ENCODE results near the gene FBLN7.
"Not testable (repeated sequence)": the region's sequence is repeated elsewhere in the genome, so short reads cannot be mapped to it uniquely, and the experiment has no call there.

Gene FBLN7

GRCh38 chr2:112201696-112202430 lies 63.7 kb downstream of the FBLN7 start:
- Histone ChIP-seq H3K27ac (ENCODE audit: low read depth, low read length) (no peak overlapping the region), H3K36me3 (ENCODE audit: control insufficient read depth, insufficient read depth, low read length) (no peaks in the 10 kb centered on the region), H3K27me3 (ENCODE audit: control insufficient read depth, insufficient read depth, low read length) (no peaks in the 10 kb centered on the region), H3K4me3 (ENCODE audit: low read length) (no peak overlapping the region), H3K9ac (ENCODE audit: low read length) (no peak overlapping the region), H3K4me1 (ENCODE audit: control insufficient read depth, insufficient read depth, low read length) (no peaks in the 10 kb centered on the region)

GRCh38 chr2:112204411-112204810 lies 66.2 kb downstream of the FBLN7 start:
- Histone ChIP-seq H3K27ac (ENCODE audit: low read depth, low read length) (no peak overlapping the region), H3K9ac (ENCODE audit: low read length) (no peak overlapping the region), H3K36me3 (ENCODE audit: control insufficient read depth, insufficient read depth, low read length) (no peaks in the 10 kb centered on the region), H3K27me3 (ENCODE audit: control insufficient read depth, insufficient read depth, low read length) (no peaks in the 10 kb centered on the region), H3K4me1 (ENCODE audit: control insufficient read depth, insufficient read depth, low read length) (no peaks in the 10 kb centered on the region), H3K4me3 (ENCODE audit: low read length) (no peak overlapping the region)

GRCh38 chr2:112207905-112208304 lies 69.7 kb downstream of the FBLN7 start:
- H3K4me1 ChIP-seq (ENCODE audit: control insufficient read depth, insufficient read depth, low read length); H3K36me3 ChIP-seq (ENCODE audit: control insufficient read depth, insufficient read depth, low read length); H3K4me3 ChIP-seq (ENCODE audit: low read length); H3K27ac ChIP-seq (ENCODE audit: low read depth, low read length); H3K9ac ChIP-seq (ENCODE audit: low read length); H3K27me3 ChIP-seq (ENCODE audit: control insufficient read depth, insufficient read depth, low read length): not testable (repeated sequence)

GRCh38 chr2:112216167-112216566 lies 78.0 kb downstream of the FBLN7 start:
- no peak overlapping the region for H3K9ac ChIP-seq (ENCODE audit: low read length)
- H3K4me3 ChIP-seq (ENCODE audit: low read length), result no peak overlapping the region
- H3K36me3 ChIP-seq (ENCODE audit: control insufficient read depth, insufficient read depth, low read length), result peaks cover 3% of the 10 kb centered on the region
- H3K27ac ChIP-seq (ENCODE audit: low read depth, low read length), result no peak overlapping the region
- H3K27me3 ChIP-seq (ENCODE audit: control insufficient read depth, insufficient read depth, low read length), result no peaks in the 10 kb centered on the region
- H3K4me1 ChIP-seq (ENCODE audit: control insufficient read depth, insufficient read depth, low read length), result no peaks in the 10 kb centered on the region

- H3K27ac ChIP-seq (ENCODE audit: low read depth, low read length), result no peak overlapping the region
- no peaks in the 10 kb centered on the region for H3K4me1 ChIP-seq (ENCODE audit: control insufficient read depth, insufficient read depth, low read length)
- peaks cover 3% of the 10 kb centered on the region for H3K36me3 ChIP-seq (ENCODE audit: control insufficient read depth, insufficient read depth, low read length)
- no peaks in the 10 kb centered on the region for H3K27me3 ChIP-seq (ENCODE audit: control insufficient read depth, insufficient read depth, low read length)
- H3K4me3 ChIP-seq (ENCODE audit: low read length), result no peak overlapping the region
- H3K9ac ChIP-seq (ENCODE audit: low read length), result no peak overlapping the region
Observed at GRCh38 chr2:112217854-112218253, 79.7 kb downstream of the FBLN7 start.

- H3K36me3 ChIP-seq (ENCODE audit: control insufficient read depth, insufficient read depth, low read length), result peaks cover 2% of the 10 kb centered on the region
Observed at GRCh38 chr2:112220186-112220585, 82.0 kb downstream of the FBLN7 start.

GRCh38 chr2:112220831-112221230 lies 82.6 kb downstream of the FBLN7 start:
- H3K4me1 ChIP-seq (ENCODE audit: control insufficient read depth, insufficient read depth, low read length), result no peaks in the 10 kb centered on the region
- H3K4me3 ChIP-seq (ENCODE audit: low read length), result no peak overlapping the region
- H3K27me3 ChIP-seq (ENCODE audit: control insufficient read depth, insufficient read depth, low read length), result no peaks in the 10 kb centered on the region
- no peak overlapping the region for H3K27ac ChIP-seq (ENCODE audit: low read depth, low read length)
- H3K9ac ChIP-seq (ENCODE audit: low read length), result no peak overlapping the region
- no peaks in the 10 kb centered on the region for H3K36me3 ChIP-seq (ENCODE audit: control insufficient read depth, insufficient read depth, low read length)

More at GRCh38 chr2:112220186-112220585, 82.0 kb downstream of the FBLN7 start:
- Histone ChIP-seq H3K4me1 (ENCODE audit: control insufficient read depth, insufficient read depth, low read length) (no peaks in the 10 kb centered on the region), H3K27me3 (ENCODE audit: control insufficient read depth, insufficient read depth, low read length) (no peaks in the 10 kb centered on the region), H3K27ac (ENCODE audit: low read depth, low read length) (no peak overlapping the region), H3K9ac (ENCODE audit: low read length) (no peak overlapping the region), H3K4me3 (ENCODE audit: low read length) (no peak overlapping the region)

- no peak overlapping the region for H3K27ac ChIP-seq (ENCODE audit: low read depth, low read length)
- no peak overlapping the region for H3K4me3 ChIP-seq (ENCODE audit: low read length)
- no peaks in the 10 kb centered on the region for H3K4me1 ChIP-seq (ENCODE audit: control insufficient read depth, insufficient read depth, low read length)
- H3K27me3 ChIP-seq (ENCODE audit: control insufficient read depth, insufficient read depth, low read length), result no peaks in the 10 kb centered on the region
- no peaks in the 10 kb centered on the region for H3K36me3 ChIP-seq (ENCODE audit: control insufficient read depth, insufficient read depth, low read length)
- no peak overlapping the region for H3K9ac ChIP-seq (ENCODE audit: low read length)
Observed at GRCh38 chr2:112229348-112229747, 91.2 kb downstream of the FBLN7 start.

- no peak overlapping the region for H3K4me3 ChIP-seq (ENCODE audit: low read length)
- no peak overlapping the region for H3K27ac ChIP-seq (ENCODE audit: low read depth, low read length)
- H3K9ac ChIP-seq (ENCODE audit: low read length), result no peak overlapping the region
- no peaks in the 10 kb centered on the region for H3K27me3 ChIP-seq (ENCODE audit: control insufficient read depth, insufficient read depth, low read length)
- H3K4me1 ChIP-seq (ENCODE audit: control insufficient read depth, insufficient read depth, low read length), result no peaks in the 10 kb centered on the region
- no peaks in the 10 kb centered on the region for H3K36me3 ChIP-seq (ENCODE audit: control insufficient read depth, insufficient read depth, low read length)
Observed at GRCh38 chr2:112230371-112230770, 92.2 kb downstream of the FBLN7 start.

Measured in rectal smooth muscle tissue (tissue), 1 donor.